Amygdala (tissue), 56 donors: ENCODE measurements around the gene GRK3.
"Not testable (repeated sequence)": the region's sequence is repeated elsewhere in the genome, so short reads cannot be mapped to it uniquely, and the experiment has no call there.

Source experiments
- DNase-seq, 56 donors: peaks; one replicate each; lab custom pipeline; 2025; lab: John Stamatoyannopoulos, UW

GRK3 gene

DNA sequence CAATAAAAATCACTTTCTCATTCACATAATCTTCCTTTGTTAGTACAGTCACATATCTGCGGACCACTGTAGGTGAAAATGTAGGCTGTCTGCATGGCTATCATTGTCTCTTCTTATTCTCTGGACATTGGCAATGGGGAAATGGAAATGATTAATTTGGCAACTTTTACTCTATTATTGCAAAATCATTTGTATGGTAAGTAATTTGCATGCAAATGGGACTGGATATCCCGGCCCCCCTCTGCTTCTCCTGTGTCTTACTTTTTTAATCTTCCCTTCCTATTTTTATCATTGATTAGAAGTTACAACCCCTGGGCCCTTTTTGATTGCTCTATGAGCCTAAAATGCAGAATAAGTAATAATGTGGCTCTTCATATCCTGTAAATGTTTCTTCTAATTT is 6.0 kb downstream of the GRK3 start:
- no peak for DNase-seq

DNA sequence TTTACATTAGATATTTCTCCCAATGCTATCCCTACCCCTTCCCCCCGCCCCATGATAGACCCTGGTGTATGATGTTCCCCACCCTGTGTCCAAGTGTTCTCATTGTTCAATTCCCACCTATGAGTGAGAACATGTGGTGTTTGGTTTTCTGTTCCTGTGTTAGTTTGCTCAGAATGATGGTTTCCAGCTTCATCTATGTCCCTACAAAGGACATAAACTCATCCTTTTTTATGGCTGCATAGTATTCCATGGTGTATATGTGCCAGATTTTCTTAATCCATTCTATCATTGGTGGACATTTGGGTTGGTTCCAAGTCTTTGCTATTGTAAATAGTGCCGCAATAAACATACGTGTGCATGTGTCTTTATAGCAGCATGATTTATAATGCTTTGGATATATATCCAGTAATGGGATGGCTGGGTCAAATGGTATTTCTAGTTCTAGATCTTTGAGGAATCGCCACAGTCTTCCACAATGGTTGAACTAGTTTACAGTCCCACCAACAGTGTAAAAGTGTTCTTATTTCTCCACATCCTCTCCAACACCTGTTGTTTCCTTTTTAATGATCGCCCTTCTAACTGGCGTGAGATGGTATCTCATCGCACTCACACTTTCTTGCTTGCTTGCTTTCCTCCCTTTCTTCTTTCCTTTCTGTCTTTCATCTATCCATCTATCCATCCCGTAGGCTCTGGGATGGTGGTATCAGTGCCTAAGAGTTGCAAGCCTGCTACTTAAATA is 7.7 kb downstream of the GRK3 start:
- DNase-seq: not testable (repeated sequence)

DNA sequence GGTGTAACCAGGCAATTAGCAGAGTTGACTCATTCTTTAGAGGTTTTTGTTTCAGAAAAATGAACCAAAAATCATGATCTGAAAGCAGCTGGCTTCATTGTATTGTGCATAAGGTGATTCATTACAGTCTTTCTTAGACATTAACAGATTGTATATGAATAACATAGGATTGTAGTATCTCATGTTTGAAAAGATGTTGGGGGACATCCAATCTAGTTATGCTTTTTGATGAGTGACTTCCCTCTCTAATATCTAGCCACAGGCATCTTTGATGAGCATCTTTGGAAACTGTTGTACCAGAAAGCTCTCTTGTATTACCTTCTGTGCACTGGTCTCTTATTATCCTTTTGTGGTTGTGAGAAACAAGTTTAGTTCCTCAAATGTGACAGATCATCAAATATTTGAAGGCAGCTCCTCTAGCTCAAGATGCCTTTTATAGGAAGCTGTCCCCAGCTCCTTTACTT is 8.3 kb downstream of the GRK3 start:
- DNase-seq: no peak

DNA sequence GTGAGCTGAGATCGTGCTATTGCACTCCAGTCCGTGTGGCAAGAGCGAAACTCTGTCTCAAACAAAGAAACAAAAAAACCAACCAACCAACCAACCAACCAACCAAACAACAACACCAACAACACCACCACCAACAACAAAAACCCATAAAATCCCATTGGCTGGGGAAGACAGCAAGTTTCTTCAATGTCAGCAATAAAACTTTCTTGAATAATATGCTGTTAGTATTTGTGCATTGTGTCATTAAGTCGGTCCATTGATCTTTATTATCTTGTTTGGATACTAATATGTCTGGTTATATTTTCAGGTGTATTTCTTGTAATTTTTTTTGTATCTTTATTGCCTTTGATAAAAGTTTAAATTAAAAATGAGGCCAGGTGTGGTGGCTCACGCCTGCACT is 9.4 kb downstream of the GRK3 start:
- DNase-seq: no peak

DNA sequence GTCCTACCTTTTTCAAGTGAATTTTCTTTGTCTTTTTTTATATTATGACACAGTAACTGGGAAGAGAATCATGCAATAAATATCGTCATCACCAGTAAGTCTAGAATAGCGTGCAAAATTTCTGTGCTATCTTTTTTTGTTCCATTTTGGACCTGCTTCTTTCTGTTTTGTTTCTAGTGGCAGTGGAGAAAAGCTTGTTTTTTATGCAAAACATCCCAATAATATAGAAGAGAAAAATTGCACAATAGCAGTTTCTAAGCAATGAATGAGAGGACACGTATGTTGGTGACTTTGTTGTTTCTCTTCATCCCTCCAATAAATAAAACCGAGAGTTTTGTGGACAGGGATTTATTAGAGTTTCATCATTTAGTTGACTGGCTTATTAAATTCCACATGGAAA is 10.3 kb downstream of the GRK3 start:
- DNase-seq: no peak

DNA sequence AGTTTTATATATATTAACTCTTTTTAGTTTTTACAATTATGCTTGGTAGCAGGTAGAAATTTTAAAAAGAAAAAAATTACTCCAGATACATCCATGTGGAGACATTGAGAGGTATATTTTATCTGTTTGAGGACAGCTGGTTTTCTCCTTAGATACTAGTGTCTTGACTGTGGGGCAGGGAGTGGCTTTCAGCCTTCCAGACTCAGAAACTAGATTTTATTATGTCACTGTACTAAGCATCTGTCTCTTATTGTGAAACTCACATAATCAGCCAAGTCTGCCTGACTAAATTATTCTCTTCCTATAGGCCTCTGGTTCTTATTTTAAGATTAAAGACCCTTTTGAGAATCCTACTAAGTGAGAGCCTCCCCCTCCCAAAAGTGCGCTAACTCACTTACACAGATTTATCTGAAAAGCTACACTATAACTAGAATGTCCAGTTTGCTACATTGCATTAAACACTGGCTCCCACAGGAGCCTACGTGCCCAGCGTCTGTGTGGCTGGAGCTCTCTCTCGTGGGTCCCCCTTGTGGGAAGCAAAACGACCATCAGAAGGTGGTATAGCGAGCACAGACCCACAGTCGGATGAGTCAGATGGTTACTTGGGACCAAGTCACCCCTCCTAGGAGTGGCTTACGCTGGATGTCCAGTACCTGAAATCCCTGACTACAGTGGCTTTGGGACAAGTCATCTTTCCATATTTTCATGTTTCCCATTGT is 11.4 kb downstream of the GRK3 start:
- DNase-seq: not testable (repeated sequence)

DNA sequence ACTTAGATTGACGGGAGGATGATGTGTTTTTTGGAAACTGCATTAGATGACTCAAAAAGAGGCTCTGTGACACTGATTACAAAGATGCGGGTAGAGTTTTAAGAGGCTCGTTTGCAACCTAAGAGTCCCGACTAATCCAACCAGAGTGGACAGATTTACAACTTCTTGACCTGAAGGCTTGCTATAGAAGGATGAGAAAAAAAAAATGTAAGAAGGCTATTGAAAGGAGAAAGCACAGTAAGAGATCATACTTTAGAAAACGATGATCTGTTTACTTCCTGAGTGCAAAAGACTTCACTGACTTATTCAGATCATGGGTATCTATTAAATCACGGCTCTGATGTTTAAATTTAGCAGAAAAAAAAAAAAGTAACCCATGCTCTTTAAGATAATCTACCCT is 17.0 kb downstream of the GRK3 start:
- not testable (repeated sequence) for DNase-seq

DNA sequence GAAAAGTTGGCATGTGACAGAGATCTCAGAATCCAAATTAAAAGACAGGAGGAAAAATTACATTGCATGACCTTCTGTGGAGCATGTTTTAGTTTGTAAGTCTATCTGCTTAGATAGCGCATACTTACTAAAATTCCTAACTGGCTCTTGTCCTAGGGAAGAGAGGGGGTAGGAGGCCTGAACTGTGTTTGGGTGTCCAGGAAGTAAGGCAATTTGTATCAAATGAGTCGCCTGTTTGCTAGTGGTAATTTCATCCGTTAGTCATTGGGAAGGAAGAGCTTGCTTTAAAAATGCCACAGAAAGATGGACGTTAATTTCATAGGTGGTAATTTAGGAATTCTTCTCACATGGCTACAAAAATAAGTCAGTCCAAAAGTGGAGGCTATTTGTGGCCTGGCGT is 18.5 kb downstream of the GRK3 start:
- DNase-seq: no peak

DNA sequence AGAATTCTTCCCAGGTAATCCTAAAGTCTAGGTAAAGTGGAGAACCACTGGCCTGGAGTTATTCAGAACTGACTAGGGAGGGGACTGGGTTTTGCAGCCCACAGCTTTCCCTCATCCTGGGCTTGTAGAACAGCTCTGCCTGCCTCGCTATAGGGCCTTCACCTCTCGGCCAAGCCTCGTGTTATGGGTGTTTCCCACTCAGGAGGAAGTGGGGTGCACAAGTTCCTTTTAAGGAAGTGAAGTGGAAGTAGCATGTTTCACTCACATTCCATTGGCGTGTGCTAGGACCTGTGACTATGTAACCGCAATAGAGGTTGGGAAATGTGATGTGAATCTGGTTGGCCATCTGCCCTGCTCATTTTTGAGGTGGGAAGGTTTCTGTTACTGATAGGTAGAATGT is 20.5 kb downstream of the GRK3 start:
- DNase-seq: not testable (repeated sequence)

DNA sequence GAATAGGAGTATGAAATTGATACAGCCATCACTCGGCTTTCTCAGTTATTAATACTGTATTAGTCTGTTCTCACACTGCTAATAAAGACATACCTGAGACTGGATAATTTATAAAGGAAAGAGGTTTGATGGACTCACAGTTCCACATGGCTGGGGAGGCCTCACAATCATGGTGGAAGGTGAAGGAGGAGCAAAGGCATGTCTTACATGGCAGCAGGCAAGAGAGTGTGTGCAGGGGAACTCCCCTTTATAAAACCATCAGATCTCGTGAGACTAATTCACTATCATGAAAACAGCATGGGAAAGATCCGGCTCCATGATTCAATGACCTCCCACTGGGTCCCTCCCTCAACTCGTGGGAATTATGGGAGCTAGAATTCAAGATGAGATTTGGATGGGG is 25.2 kb downstream of the GRK3 start:
- DNase-seq: not testable (repeated sequence)

DNA sequence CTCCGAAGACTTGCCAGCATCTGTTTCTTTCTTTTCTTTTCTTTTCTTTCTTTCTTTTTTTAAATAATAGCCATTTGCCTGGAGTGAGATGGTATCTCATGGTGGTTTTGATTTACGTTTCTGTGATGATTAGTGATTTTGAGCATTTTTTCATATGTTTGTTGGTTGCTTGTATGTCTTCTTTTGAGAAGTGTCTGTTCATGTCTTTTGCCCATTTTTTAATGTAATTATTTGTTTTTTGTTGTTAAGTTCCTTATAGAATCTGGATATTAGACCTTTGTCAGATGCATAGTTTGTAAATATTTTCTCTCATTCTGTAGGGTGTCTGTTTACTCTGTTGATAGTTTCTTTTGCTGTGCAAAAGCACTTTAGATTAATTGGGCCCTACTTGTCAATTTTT is 28.8 kb downstream of the GRK3 start:
- not testable (repeated sequence) for DNase-seq

DNA sequence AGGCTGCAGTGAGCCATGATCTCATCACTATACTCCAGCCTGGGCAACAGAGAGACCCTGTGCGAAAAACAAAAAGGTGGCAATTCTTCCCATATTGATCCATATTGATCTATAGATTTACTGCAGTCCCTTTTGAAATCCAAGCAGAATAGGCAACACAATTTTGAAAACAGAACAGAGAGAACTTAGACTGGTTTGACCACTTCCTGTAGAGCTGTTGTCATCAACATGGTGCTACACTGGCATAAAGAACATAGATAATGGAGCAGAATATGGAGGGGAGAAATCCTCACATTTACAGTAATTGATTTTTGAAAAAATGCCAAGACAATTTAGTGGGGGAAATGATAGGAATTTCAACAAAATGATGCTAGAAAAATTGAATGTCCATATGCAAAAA is 34.1 kb downstream of the GRK3 start:
- DNase-seq: no peak

DNA sequence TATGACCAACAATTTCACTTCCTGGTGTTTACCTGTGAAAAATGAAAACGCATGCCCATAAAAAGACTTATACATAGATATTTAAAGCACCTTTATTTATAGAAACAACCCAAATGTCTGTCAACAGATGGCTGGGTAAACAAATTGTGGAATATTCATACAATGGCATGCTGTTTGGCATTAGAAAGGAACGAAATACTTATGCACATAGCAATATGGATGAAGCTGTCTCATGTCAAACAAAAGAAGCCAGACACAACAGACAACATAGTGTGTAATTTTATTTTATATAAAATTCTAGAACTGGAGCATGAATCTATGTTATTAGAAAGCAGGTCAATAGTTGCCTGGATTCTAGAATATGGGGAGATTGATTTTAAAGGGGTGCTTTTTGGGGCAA is 38.0 kb downstream of the GRK3 start:
- DNase-seq: no peak

DNA sequence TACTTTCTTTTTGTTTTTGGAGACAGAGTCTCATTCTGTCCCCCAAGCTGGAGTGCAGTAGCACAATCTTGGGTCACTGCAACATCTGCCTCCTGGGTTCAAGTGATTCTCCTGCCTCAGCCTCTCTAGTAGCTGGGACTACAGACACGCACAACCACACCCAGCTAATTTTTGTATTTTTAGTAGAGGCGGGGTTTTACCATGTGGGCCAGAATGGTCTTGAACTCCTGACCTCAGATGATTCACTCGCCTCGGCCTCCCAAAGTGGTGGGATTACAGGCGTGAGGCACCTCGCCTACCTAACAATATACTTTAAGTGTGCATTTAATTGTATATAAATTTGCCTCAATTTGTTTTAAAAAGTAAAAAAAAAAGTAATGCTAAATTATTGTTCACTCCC is 38.4 kb downstream of the GRK3 start:
- no peak for DNase-seq

DNA sequence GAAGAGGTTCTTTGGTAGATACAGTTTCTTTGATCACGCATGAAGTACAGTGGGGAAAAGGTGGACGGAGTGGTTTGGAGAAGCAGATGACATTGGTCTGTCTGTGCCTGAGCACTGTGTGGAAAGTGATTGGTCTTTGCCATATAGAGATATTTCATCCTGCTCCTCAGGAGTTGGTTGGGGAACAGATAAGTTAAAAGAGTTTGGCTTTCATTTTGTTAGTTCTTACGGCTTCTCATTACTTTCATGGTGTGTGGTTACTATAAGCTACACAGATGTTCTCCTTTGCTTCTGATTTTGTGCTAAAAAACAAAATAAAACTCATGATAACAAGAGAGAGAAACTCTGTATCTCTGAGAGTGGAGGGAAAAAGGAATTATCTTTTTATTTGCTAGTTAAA is 40.7 kb downstream of the GRK3 start:
- DNase-seq: not testable (repeated sequence)

DNA sequence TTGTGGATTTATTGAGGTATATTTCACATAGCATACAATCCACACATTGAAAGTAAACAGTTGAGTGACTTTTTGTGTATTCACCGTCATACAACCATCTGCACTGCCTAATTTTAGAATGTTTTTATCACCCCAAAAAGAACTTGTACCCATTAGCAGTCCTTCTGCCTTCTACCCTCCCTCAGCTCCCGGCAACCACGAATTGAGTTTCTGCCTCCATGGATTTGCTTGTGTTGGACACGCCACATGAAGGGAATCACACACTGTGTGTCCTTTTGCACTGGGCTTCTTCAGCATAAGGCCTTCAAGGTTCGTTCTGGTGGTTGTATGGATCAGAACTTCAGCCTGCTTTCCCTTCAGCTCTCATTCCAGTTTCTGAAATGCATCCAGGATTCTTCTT is 41.1 kb downstream of the GRK3 start:
- DNase-seq: not testable (repeated sequence)

DNA sequence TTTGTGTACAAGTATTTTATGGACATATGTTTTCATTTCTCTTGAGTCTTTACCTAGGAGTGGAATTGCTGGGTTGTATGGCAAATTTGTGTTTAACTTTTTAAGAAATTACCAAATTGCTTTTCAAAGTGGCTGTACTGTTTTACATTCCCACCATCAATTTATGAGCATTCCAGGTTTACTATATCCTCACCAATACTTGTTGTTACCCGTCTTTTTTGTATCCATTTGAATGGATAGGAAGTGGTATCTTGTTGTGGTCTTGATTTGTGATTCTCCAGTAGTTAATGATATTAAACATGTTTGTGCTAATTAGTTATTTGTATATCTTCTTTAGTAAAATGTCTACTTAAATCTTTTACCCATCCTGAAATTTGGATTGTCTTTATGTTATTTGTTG is 46.8 kb downstream of the GRK3 start:
- not testable (repeated sequence) for DNase-seq

DNA sequence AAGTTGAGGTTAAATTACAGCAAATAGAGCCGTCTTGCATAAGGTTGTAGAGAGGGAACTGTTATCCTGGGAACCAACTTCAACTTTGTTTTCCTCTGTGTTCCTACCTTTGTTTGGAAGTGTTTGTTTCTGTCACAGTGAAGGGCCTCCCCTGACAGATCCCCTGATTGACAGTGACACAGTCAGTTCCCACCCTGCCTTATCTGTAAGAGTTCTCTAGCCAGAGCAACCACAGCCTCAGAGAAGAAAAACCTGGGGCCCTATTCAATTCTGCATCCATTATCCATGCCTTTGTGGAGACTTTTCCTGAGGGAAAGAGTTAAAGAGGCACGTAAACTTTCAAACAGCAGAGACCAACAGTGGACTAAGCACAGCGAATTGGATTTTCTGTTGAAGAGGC is 48.7 kb downstream of the GRK3 start:
- not testable (repeated sequence) for DNase-seq

DNA sequence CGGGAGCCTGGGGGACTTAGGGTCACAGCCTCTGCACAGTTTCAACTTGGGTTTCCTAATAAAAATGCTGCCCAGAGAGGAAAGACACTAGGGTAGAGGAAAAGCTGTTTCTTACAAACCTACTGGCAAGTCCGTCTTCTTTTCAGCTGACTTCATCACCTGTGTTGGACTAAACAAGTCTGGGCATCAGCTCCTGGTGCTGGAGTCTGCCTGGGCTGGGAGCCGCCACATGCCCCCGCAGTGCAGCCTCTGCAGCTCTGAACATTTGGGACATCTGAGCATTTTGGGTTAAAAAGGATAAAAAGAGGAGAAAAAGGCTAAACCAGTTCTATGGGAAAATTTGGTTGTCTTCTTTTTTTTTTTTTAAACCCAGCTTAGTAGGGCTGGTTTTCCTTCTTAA is 49.1 kb downstream of the GRK3 start:
- DNase-seq: not testable (repeated sequence)

DNA sequence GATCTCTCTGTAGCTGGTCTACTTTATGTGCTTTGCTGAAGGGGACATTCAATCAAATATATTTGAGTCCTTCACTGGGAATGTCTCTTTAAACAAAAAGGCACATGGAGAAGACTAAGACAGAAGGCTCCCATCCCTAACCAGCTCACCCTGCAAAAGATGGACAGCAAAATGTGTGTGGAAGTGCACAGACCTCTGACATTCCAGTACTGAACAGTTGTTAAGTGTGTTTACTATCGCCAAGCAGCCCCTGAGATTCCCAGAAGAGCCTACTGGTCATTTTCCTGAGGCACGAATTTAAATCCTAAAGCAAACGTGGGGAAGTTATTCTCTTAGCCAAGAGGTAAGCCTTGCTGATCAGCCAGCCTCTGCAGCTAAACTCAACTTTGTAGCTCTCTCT is 50.3 kb downstream of the GRK3 start:
- not testable (repeated sequence) for DNase-seq

DNA sequence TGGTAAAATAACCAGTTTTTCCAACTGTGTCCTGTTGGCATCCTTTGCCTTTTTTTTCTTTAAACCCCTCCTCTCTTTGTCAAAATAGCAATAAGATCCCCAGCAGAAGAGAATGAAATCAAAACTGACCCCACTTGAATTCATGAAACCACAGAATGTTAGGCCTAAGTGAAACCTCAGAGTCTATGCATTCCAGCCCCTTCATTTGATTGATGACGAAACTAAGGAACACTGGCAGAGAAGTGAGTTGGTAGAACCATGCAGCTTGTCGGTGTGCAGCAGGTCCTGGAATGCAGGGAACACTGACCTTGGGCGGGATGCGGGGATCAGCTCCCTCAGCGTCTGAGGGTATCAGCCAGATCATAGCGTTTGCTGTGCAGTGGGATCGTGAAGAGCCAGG is 57.5 kb downstream of the GRK3 start:
- DNase-seq: no peak

DNA sequence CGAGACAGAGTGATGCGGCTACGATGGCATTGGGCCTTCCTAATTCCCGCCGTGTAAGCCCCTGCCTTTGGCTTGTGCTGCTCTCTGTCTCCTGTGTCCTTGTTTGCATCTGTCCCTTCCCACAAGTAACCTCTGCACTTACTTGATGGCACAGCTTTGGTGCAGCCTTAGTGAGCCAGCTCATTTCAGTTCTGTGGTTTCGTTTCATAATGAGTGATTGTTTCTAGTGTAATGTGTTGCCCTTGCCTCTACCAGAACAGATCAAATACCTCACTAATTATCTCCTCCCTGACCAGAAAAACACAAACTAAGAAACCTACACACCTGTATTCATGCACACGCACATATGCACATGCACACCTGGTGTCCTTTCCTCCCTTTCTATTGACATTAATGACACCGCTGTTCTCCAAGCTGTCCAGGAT is 58.8 kb downstream of the GRK3 start:
- no peak for DNase-seq
